Left cardiac atrium (tissue), 4 donors: ENCODE data around the gene PCDHGA12. TPM values are rescaled to one million over a fixed set of nuclear protein-coding genes. Genes with fewer than 3 reads are reported as not detected.
"Not testable (repeated sequence)": the region's sequence is repeated elsewhere in the genome, so short reads cannot be mapped to it uniquely, and the experiment has no call there.

ENCODE experiments used
- ATAC-seq, 2 donors: fragments of 200-7000 bp; cut with Tn5 transposase; one replicate each; pipeline ENCODE4 v1.9.1; 2020; ENCODE audit warnings: mild to moderate bottlenecking in 2 of 2, moderate library complexity in 2 of 2
- DNase-seq: peaks from one replicate; pipeline ENCODE4 v3.0.0-alpha.2; 2020
- intact Hi-C, 2 donors: fragments of 100-400 bp; cut with DNase I; formaldehyde crosslinking; loops; one replicate each; pipeline versions ENCODE4 v1.14.1 to v1.15.1; 2022 to 2023
- long read RNA-seq: library from polyadenylated mRNA; unstranded; transcript quantifications from one replicate; pipeline ENCODE4 v2.0.0, GENCODE V29; 2021
- total RNA-seq, 2 donors: library from RNA; stranded (reverse); fragmentation: NEBNext Ultra II Directional; extraction: Animal tissue kit (Norgen Biotek cat#: 25700); gene quantifications; one replicate each; pipeline ENCODE4 v1.2.1, GENCODE V29; 2021
- donor health status: DM: no; HTN: yes; CAD: no.
- donor health status: DM: no; HTN: yes; CAD: no; lungs with severe emphysema.
- donor health status: DM: yes; HTN: yes; CAD: no.
- donor health status: Dilated cardiomyopathy.

Gene PCDHGA12
- 1 to 10 TPM; 4.5 to 6.5 TPM for total RNA-seq
- long read RNA-seq, full-length matches to known transcripts, result 1 of 1 reads
- long read RNA-seq, partial matches to known transcripts, result 0 of 1 reads
- long read RNA-seq, other reads (novel, unspliced or antisense), result 0 of 1 reads

DNA sequence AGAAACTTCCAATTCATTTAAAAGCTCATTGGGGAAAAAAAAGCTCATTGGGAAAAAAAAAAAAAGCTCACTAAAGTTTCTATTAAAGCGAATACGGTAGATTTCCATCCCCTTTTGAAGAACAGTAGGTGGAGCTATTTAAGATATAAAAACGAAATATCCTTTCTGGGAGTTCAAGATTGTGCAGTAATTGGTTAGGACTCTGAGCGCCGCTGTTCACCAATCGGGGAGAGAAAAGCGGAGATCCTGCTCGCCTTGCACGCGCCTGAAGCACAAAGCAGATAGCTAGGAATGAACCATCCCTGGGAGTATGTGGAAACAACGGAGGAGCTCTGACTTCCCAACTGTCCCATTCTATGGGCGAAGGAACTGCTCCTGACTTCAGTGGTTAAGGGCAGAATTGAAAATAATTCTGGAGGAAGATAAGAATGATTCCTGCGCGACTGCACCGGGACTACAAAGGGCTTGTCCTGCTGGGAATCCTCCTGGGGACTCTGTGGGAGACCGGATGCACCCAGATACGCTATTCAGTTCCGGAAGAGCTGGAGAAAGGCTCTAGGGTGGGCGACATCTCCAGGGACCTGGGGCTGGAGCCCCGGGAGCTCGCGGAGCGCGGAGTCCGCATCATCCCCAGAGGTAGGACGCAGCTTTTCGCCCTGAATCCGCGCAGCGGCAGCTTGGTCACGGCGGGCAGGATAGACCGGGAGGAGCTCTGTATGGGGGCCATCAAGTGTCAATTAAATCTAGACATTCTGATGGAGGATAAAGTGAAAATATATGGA is at the start of gene PCDHGA12:
Gene PCDHGA12, plus strand, starts transcription at position 176 of the 782 bp plus-strand sequence. Its CDS starts 253 bp downstream, at position 429.
- peak; percentile 86 to 94 for ATAC-seq
- peak; percentile 63 for DNase-seq
- intact Hi-C loops, result loop anchor here in 1 of 2 donors (2.0 kb wide), 1 partner anchor 82 kb away; no protein-coding TSS in a partner anchor

DNA sequence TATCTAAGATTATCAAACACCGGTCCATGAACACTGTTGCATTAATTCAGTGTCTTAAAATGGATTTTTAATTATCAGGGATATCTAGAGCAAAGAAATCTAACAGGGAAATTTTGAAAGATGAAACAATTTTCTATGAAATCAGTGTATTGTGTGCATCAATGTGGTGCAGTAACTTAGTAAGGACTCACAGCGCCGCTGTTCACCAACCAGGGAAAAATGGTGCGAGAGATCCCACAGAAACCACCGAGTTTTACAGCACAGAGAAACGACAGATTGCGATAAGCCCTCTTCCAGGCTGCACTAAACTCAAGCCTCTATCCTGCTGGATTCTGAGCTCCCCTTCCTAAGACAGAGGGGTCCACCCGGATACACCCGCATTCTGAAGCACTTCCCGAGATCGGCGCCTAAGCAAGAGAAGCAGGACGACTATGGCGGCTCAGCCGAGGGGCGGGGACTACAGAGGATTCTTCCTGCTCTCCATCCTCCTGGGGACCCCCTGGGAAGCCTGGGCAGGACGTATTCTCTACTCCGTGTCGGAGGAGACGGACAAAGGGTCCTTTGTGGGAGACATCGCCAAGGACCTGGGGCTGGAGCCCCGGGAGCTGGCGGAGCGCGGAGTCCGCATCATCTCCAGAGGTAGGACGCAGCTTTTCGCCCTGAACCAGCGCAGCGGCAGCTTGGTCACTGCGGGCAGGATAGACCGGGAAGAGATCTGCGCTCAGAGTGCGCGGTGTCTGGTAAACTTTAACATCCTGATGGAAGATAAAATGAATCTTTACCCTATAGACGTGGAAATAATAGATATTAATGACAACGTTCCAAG is 47.6 kb upstream of the PCDHGA12 start, which contains the start of gene PCDHGA7:
Gene PCDHGA7, plus strand, starts transcription at position 274 of the 826 bp plus-strand sequence. Its CDS starts 158 bp downstream, at position 432.
- DNase-seq, result no peak
- peak in 1 of 2 donors; percentile 34 for ATAC-seq
- intact Hi-C loops, result no loop called here

- intact Hi-C loops, result no loop called here
- DNase-seq, result no peak
- ATAC-seq, result no peak
Measured at GRCh38 chr5:141383345-141383744, 47.0 kb upstream of the PCDHGA12 start.

DNA sequence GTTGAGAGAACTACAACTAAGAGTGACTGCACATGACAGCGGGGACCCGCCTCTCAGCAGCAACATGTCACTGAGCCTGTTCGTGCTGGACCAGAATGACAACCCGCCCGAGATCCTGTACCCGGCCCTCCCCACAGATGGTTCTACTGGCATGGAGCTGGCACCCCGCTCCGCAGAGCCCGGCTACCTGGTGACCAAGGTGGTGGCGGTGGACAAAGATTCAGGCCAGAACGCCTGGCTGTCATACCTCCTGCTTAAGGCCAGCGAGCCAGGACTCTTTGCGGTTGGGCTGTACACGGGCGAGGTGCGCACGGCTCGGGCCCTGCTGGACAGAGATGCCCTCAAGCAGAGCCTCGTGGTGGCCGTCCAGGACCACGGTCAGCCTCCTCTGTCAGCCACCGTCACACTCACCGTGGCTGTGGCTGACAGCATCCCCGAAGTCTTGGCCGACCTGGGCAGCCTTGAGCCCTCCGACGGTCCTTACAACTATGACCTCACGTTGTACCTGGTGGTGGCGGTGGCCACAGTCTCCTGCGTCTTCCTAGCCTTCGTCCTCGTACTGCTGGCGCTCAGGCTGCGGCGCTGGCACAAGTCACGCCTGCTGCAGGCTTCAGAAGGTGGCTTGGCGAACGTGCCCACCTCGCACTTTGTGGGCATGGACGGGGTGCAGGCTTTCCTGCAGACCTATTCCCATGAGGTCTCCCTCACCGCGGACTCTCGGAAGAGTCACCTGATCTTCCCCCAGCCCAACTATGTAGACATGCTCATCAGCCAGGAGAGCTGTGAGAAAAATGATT is 45.6 kb upstream of the PCDHGA12 start:
- ATAC-seq (no peak), DNase-seq (no peak)
- intact Hi-C loops, result no loop called here

GRCh38 chr5:141387557-141388311 is 42.6 kb upstream of the PCDHGA12 start, which contains the start of gene PCDHGB4:
PCDHGB4 (plus strand) TSS chr5:141387698; CDS start chr5:141387885, 187 bp downstream.
- DNase-seq, intact Hi-C loops: not testable (repeated sequence)
- ATAC-seq, result peak; percentile 76 to 85

- ATAC-seq, result no peak
- intact Hi-C loops, result no loop called here
- no peak for DNase-seq
Measured at GRCh38 chr5:141388661-141389060, 41.6 kb upstream of the PCDHGA12 start.

GRCh38 chr5:141389153-141390042 is 40.9 kb upstream of the PCDHGA12 start:
- ATAC-seq (no peak), DNase-seq (no peak)
- intact Hi-C loops, result no loop called here

DNA sequence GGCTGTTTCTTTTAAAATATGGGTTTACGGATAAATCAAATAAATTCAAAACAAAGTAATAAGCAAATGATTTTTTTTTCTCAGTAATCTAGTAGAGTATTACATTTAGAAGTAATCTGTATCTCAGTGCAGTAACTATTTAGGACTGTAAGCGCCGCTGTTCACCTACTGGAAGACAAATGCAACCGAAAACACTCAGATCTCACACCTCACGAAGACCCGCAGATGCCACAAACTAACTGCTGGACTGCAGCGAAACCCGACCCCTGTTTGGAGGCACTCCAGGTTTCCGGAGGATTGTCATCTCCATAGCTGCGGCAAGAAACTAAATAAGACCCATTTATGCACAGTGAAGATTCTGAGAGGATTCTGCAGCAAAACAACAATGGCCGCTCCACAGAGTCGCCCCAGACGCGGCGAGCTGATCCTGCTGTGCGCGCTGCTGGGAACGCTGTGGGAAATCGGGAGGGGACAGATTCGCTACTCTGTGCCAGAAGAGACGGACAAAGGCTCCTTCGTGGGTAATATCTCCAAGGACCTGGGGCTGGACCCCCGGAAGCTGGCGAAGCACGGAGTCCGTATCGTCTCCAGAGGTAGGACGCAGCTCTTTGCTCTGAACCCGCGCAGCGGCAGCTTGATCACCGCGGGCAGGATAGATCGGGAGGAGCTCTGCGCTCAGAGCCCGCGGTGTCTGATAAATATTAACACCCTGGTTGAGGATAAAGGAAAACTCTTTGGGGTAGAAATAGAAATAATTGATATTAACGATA is 37.7 kb upstream of the PCDHGA12 start, which contains the start of gene PCDHGA8:
Gene PCDHGA8, plus strand, starts transcription at position 205 of the 770 bp plus-strand sequence. Its CDS starts 181 bp downstream, at position 386.
- ATAC-seq (no peak), DNase-seq (no peak)
- intact Hi-C loops, result no loop called here

DNA sequence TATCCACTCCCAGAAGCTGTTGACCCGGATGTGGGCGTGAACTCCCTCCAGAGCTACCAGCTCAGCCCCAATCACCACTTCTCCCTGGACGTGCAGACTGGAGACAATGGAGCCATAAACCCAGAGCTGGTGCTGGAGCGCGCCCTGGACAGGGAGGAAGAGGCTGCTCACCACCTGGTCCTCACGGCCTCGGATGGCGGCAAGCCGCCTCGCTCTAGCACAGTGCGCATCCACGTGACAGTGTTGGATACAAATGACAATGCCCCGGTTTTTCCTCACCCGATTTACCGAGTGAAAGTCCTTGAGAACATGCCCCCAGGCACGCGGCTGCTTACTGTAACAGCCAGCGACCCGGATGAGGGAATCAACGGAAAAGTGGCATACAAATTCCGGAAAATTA is 37.0 kb upstream of the PCDHGA12 start:
- no peak for ATAC-seq
- intact Hi-C loops, result no loop called here
- DNase-seq, result no peak

- intact Hi-C loops, DNase-seq, ATAC-seq: not testable (repeated sequence)
Measured at GRCh38 chr5:141394401-141395187, 35.7 kb upstream of the PCDHGA12 start.

- peak; percentile 92 to 96 for ATAC-seq
- DNase-seq, intact Hi-C loops: not testable (repeated sequence)
Measured at GRCh38 chr5:141397756-141398551, 32.4 kb upstream of the PCDHGA12 start, which contains the start of gene PCDHGB5. PCDHGB5 (plus strand) TSS chr5:141397947; CDS start chr5:141398128, 181 bp downstream.

GRCh38 chr5:141398608-141399007 is 31.7 kb upstream of the PCDHGA12 start:
- intact Hi-C loops, result no loop called here
- DNase-seq, result no peak

DNA sequence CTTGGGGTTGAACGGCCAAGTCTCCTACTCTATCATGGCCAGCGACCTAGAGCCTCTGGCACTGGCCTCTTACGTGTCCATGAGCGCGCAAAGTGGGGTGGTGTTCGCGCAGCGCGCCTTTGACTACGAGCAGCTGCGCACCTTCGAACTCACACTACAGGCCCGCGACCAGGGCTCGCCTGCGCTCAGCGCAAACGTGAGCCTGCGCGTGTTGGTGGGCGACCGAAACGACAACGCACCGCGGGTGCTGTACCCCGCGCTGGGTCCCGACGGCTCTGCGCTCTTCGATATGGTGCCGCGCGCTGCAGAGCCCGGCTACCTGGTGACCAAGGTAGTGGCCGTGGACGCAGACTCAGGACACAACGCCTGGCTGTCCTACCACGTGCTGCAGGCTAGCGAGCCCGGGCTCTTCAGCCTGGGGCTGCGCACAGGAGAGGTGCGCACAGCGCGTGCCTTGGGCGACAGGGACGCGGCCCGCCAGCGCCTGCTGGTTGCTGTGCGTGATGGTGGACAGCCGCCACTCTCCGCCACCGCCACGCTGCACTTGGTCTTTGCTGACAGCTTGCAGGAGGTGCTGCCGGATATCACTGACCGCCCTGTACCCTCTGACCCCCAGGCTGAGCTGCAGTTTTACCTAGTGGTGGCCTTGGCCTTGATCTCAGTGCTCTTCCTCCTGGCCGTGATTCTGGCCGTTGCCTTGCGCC is 30.6 kb upstream of the PCDHGA12 start:
- DNase-seq, result no peak
- intact Hi-C loops, result loop anchor here in 1 of 2 donors (10.0 kb wide), 1 partner anchor 45 kb away; the partner anchor contains the start of genes PCDHGA4, PCDHGB1 and PCDHGB2
- no peak for ATAC-seq

More at GRCh38 chr5:141398608-141399007, 31.7 kb upstream of the PCDHGA12 start:
- no peak for ATAC-seq
